SIG-M5 treated with dmso at 0.1 percent for 504 hours (cell line): ENCODE data around the gene IGLL1.
A peak's percentile ranks its signal among the peaks of the same experiment; 100 is the strongest.
"Not testable (repeated sequence)": the region's sequence is repeated elsewhere in the genome, so short reads cannot be mapped to it uniquely, and the experiment has no call there.

Source experiments
- DNase-seq: peaks from one replicate; lab custom pipeline; 2025; ENCODE audit not compliant: unreplicated experiment; lab: John Stamatoyannopoulos, UW

IGLL1 gene

DNA sequence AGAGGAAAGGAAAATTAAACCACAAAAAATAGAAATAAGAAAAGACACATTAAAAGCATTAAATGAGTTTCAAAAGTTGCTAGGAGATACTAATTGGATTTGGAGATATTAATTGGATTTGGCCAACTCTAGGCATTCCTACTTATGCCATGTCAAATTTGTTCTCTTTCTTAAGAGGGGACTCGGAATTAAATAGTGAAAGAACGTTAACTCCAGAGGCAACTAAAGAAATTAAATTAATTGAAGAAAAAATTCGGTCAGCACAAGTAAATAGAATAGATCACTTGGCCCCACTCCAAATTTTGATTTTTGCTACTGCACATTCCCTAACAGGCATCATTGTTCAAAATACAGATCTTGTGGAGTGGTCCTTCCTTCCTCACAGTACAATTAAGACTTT is 37.7 kb downstream of the IGLL1 start:
- DNase-seq: not testable (repeated sequence)

DNA sequence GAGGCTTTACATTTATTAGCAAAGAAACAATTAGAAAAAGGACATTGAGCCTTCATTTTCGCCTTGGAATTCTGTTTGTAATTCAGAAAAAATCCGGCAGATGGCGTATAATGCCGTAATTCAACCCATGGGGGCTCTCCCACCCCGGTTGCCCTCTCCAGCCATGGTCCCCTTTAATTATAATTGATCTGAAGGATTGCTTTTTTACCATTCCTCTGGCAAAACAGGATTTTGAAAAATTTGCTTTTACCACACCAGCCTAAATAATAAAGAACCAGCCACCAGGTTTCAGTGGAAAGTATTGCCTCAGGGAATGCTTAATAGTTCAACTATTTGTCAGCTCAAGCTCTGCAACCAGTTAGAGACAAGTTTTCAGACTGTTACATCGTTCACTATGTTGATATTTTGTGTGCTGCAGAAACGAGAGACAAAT is 38.2 kb downstream of the IGLL1 start:
- DNase-seq: not testable (repeated sequence)

DNA sequence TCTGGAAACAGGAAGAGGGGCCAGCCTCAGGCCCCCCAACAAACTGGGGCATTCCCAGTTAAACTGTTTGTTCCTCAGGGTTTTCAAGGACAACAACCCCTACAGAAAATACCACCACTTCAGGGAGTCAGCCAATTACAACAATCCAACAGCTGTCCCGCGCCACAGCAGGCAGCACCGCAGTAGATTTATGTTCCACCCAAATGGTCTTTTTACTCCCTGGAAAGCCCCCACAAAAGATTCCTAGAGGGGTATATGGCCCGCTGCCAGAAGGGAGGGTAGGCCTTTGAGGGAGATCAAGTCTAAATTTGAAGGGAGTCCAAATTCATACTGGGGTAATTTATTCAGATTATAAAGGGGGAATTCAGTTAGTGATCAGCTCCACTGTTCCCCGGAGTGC is 39.3 kb downstream of the IGLL1 start:
- not testable (repeated sequence) for DNase-seq

DNA sequence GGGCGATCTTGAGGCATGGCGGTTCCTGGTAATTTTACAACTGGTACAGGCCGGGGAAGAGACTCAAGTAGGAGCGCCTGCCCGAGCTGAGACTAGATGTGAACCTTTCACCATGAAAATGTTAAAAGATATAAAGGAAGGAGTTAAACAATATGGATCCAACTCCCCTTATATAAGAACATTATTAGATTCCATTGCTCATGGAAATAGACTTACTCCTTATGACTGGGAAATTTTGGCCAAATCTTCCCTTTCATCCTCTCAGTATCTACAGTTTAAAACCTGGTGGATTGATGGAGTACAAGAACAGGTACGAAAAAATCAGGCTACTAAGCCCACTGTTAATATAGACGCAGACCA is 40.3 kb downstream of the IGLL1 start:
- not testable (repeated sequence) for DNase-seq

DNA sequence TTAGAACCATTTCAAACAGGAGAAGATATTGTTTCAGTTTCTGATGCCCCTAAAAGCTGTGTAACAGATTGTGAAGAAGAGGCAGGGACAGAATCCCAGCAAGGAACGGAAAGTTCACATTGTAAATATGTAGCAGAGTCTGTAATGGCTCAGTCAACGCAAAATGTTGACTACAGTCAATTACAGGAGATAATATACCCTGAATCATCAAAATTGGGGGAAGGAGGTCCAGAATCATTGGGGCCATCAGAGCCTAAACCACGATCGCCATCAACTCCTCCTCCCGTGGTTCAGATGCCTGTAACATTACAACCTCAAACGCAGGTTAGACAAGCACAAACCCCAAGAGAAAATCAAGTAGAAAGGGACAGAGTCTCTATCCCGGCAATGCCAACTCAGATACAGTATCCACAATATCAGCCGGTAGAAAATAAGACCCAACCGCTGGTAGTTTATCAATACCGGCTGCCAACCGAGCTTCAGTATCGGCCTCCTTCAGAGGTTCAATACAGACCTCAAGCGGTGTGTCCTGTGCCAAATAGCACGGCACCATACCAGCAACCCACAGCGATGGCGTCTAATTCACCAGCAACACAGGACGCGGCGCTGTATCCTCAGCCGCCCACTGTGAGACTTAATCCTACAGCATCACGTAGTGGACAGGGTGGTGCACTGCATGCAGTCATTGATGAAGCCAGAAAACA is 40.8 kb downstream of the IGLL1 start:
- peak; percentile 77 for DNase-seq

DNA sequence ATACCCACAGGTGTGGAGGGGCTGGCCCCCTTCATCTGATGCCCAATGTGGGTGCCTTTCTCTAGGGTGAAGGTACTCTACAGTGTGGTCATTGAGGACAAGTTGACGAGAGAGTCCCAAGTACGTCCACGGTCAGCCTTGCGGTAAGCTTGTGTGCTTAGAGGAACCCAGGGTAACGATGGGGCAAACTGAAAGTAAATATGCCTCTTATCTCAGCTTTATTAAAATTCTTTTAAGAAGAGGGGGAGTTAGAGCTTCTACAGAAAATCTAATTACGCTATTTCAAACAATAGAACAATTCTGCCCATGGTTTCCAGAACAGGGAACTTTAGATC is 41.4 kb downstream of the IGLL1 start:
- not testable (repeated sequence) for DNase-seq

DNA sequence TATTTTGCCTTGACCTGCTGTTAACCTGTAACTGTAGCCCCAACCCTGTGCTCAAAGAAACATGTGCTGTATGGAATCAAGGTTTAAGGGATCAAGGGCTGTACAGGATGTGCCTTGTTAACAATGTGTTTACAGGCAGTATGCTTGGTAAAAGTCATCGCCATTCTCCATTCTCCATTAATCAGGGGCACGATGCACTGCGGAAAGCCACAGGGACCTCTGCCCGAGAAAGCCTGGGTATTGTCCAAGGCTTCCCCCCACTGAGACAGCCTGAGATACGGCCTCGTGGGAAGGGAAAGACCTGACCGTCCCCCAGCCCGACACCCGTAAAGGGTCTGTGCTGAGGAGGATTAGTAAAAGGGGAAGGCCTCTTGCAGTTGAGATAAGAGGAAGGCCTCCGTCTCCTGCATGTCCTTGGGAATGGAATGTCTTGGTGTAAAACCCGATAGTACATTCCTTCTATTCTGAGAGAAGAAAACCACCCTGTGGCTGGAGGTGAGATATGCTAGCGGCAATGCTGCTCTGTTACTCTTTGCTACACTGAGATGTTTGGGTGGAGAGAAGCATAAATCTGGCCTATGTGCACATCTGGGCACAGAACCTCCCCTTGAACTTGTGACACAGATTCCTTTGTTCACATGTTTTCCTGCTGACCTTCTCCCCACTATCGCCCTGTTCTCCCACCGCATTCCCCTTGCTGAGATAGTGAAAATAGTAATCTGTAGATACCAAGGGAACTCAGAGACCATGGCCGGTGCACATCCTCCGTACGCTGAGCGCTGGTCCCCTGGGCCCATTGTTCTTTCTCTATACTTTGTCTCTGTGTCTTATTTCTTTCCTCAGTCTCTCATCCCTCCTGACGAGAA is 42.0 kb downstream of the IGLL1 start:
- not testable (repeated sequence) for DNase-seq

DNA sequence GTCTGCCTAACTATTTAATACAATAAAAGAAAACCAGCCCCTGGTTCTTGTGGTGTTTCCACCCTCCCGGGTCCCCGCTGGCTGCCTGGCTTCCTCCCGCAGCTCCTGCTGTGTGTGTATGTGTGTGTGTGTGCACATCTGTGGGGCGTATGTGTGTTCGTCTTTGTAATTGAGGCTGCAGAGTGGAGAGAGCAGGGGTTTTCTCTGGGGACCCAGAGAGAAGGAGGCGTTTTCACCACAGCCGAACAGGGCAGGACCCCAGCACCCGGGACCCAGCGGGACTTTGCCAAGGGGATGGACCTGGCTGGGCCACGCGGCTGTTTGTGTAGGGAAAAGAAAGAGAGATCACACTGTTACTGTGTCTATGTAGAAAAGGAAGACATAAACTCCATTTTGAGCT is 42.7 kb downstream of the IGLL1 start:
- DNase-seq: no peak

DNA sequence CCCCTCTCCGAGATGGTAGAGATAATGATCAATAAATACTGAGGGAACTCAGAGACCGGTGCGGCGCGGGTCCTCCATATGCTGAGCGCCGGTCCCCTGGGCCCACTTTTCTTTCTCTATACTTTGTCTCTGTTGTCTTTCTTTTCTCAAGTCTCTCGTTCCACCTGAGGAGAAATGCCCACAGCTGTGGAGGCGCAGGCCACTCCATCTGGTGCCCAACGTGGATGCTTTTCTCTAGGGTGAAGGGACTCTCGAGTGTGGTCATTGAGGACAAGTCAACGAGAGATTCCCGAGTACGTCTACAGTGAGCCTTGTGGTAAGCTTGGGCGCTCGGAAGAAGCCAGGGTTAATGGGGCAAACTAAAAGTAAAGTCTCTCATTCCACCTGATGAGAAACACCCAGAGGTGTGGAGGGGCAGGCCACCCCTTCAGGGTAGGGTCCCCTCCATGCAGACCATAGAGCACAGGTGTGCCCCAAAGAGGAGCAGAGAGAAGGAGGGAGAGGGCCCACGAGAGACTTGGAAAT is 43.2 kb downstream of the IGLL1 start:
- DNase-seq: no peak

DNA sequence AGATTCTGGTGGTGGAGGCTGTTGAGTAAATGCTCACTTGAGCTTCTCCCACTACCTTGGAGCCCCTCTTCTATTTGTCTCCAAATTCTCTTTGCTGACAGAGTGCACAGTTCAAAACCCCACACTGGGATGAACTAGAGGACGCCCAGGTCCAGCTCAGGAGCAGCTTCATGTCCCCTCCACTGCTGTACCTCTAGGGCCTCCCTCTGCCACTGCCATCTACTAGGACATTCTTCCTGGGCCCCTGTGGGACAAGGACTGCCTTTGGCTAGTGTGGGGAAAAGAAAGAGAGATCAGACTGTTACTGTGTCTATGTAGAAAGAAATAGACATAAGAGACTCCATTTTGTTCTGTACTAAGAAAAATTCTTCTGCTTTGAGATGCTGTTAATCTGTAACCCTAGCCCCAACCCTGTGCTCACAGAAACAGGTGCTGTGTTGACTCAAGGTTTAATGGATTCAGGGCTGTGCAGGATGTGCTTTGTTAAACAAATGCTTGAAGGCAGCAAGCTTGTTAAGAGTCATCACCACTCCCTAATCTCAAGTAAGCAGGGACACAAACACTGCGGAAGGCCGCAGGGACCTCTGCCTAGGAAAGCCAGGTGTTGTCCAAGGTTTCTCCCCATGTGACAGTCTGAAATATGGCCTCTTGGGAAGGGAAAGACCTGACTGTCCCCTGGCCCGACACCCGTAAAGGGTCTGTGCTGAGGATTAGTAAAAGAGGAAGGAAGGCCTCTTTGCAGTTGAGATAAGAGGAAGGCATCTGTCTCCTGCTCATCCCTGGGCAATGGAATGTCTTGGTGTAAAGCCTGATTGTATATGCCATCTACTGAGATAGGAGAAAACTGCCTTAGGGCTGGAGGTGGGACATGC is 44.1 kb downstream of the IGLL1 start:
- not testable (repeated sequence) for DNase-seq

DNA sequence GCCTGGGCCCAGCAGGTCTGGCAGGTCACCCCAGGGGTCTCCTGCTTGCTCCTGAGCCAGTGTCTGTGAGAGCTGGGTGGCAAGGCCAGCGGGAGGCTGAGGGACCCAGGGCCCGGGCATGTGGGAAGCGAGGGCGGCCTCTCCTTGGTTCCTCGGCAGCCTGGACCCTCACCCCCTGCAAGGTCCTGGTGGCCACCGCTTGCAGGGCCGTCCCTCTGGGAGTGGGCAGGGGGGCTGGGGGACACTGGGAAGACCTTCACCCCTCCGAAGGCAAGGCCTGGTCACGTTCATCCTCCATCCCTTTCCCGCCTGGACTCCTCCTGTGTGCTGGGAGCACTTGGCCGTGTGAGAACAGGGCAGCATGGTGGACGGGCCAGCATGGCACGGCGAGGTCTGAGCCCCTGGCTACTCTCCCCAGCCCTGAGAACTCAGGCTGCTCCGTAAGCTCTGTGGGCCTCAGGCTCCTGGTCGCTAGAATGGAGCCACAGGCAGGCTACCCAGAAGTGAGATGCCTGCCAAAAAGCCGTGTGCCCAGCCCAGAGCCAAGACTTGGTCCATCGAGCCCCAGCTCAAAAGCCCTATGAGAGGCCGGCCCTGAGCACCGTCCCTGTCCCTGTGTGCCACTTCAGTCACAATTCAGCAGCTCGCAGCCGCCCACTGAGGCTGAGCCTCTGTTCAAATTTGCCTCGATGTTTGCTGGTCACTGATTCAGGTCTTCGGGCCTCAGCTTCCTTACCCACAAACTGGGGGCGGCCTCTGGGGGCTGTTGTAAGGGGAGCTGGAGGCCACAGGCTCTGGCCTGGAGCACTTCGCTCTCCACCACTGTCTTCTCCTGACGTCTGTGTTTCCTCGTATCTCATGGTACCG is 45.0 kb downstream of the IGLL1 start:
- no peak for DNase-seq

DNA sequence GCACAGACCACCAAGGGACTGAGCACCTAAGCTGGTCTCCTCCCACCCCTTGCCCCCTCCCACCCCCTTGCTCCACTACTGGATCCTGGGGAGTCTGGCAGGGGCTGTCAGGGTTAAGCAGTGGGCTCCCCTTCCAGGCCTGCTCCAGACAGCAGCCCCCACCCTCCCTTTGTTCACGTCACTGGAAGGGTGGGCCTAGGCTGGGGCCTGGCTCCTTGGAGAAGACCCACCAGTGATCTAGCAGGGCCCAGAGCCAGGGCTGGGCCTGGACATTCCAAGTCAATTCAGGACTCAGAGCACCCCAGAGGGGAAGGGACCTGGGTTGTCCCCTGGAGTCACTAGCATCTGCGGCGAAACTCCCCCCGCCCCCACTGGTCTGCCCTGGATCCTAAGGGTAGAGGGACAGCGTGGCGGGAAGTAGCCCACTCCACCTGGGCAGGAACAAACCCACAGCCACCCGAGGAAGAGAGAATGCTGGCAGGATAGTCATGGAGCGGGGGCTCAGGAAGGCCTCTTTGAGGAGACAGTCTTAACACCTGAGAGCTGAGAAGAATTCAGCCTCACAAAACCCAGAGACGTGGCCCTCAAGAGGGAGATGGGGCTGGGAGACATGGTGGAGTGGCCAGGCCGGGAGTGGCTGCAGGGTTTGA is 45.8 kb downstream of the IGLL1 start:
- no peak for DNase-seq

DNA sequence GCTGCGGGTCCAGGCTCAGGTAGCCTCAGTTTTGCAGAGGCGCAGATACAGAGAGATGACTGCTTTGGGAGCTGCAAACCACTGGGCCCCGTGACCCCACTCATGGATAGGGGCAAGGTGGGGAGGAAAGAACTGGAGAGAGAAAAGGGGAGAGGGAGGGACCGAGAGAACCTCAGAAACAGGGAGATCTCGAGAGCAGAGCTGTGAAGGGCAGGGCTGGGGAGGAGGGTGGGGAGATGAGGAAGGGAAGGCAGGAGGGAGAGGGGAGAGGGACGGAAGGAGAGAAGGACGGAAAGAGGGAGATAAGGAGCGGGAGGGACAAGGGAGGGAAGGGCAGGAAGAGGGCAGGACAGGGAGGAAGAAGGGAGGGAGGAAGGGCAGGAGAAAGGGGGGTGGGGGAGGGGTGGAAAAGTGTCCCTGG is 46.3 kb downstream of the IGLL1 start:
- DNase-seq: no peak

DNA sequence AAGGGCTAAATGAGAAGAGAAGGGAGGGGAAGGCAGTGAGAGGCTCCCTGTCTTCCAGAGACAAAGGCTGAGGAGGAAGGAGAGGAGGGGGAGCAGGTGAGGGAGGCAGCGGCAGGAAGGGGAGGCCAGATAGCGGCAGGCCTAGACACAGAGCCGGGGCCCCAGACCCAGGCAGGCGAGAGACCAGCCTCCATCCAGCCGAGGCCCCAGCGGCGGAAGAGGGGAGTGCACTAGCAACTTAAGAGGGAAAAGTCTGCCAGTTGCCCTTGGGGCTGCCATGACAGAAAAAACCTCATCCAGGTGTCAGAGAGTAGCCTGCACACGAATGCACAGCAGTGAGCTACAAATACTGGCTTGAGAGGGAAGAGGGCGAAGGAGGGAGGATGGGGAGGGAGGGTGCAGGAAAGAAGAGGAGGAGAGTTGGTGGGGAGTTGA is 46.7 kb downstream of the IGLL1 start:
- no peak for DNase-seq

DNA sequence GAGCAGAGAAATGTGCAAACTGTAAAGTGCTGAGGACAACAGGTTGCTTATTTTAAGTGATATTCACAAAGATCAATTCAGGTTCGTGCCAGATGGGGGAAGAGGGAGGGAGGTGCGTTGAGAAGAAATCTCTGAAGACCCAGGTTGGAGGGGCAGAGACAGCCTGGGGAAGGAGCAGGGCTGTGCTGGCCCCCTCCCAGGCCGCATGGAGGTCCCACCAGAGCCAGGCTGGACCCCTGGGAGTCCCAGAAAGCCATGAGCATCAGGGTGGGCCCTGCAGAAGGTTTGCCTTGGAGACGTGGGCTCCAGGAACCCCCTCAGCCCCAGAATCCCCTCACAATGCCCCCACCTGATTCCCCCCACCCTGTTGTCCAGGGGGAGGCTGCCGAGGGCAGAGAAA is 47.4 kb downstream of the IGLL1 start:
- no peak for DNase-seq

DNA sequence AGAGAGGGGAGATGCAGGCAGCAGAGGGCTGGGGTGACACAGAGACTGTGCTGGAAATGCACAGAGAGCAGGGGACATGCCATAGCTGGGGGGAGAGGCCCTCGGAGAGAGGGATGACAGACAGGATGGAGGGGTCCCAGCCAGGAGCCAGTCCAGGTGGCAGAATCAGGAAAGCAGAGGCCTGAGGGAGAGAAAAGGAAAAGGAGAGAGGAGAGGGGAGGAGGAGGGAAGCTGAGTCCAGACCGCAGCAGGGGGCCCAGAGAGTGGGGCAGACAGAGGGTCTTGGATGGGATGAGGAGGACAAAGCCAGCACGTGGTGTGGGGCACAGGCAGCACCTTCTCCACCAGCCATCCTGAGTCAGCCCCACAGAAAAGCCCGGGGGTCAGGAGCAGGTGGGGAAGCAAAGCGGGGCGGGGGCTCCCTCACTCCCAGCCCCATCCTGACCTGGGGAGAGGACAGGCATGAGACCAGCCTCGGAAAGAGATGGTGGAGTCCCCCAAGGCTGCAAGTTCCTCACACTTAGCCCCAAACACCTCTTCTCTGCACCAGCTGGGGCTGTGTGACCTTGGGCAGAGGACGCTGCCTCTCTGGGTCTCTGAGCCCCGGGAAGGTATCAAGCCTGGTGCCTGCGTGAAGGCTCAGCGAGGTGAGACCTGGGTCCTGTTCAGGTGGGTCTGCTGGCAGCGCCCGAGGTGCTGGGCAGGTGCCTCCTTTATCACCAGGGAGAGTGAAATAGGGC is 48.0 kb downstream of the IGLL1 start:
- DNase-seq: no peak

DNA sequence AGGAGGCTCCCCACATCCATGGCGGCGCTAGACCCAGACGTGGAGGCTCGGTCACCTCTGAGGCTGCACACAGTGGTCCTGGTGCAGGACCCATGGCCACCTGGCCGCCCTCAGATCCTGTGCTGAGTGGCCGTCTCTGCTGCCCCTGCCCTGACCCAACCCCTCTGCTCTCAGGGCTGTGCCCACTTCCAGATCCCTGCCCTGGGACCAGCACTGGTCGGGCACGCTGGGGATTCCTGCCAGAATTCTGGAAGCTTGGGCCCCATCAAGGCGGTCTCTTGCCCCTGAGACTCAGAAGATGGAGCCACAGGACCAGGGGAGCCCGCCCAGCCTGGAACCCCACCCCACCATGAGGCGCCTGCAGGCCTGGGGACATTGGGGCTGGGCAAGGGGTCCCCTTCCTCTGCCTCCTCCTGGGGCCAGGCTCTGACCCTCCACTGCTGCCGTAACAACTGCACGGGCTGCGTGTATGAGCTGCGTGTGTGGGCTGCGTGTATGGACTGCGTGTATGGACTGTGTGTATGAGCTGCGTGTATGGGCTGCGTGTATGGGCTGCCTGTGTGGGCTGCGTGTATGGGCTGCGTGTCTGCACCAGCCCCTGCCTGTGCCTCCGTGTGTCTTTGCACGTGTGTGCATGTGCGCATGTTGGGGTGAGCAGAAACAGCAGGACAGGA is 48.7 kb downstream of the IGLL1 start:
- DNase-seq: no peak

DNA sequence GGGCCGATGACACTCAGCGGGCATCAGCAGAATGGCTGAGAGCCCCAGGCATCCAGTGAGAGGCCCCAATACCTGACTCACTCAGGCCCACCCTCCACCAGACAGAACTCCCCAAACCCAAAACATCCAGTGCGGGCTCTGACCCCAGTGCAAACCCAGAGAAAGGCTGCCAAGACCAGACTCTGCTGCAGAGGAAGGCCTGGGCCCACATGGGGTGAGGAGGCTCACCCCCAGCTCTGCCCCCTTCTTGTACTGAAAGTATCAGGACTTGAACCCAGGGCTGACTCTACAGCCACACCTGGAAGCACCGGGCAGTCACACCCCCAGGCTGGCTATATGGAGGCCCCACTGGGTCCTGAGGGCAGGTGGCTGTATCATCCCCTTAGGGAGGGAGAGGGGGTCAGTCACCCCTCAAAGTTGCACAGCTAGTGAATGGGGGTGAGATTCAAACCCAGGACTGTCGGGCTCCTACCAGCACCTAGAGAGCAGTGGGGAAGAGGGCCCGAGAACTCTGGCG is 49.3 kb downstream of the IGLL1 start:
- no peak for DNase-seq
